Measurements from ENCODE around the gene ELL2. TPM values are rescaled to one million over a fixed set of nuclear protein-coding genes. Genes with fewer than 3 reads are reported as not detected.
A peak's percentile ranks its signal among the peaks of the same experiment; 100 is the strongest.
"Not testable (repeated sequence)": the region's sequence is repeated elsewhere in the genome, so short reads cannot be mapped to it uniquely, and the experiment has no call there.

ELL2 gene
- total RNA-seq, 1 donor from 2014 or later = 30.8 TPM

- ATAC-seq (ENCODE audit: poor library complexity) (no peak), DNase-seq (no peak)
- intact Hi-C loops (cut with DNase I) = loop anchor here (10.0 kb wide), 1 partner anchor 726 kb away; no protein-coding TSS in a partner anchor
Measured at GRCh38 chr5:95878417-95879323, 83.0 kb downstream of the ELL2 start.

GRCh38 chr5:95876782-95877181 is 84.9 kb downstream of the ELL2 start:
- no peak for DNase-seq
- intact Hi-C loops (cut with DNase I) = loop anchor here (10.0 kb wide), 1 partner anchor 728 kb away; no protein-coding TSS in a partner anchor
- ATAC-seq (ENCODE audit: poor library complexity) = no peak

- DNase-seq = no peak
- peak; percentile 40 for ATAC-seq (ENCODE audit: poor library complexity)
- intact Hi-C loops (cut with DNase I) = loop anchor here (10.0 kb wide), 1 partner anchor 731 kb away; no protein-coding TSS in a partner anchor
Measured at GRCh38 chr5:95874246-95874645, 87.4 kb downstream of the ELL2 start.

GRCh38 chr5:95873351-95873750 is 88.3 kb downstream of the ELL2 start:
- DNase-seq = no peak
- no peak for ATAC-seq (ENCODE audit: poor library complexity)
- intact Hi-C loops (cut with DNase I) = loop anchor here (10.0 kb wide), 1 partner anchor 731 kb away; no protein-coding TSS in a partner anchor

- ATAC-seq (ENCODE audit: poor library complexity) (peak; percentile 40), DNase-seq (no peak)
- intact Hi-C loops (cut with DNase I) = loop anchor here (10.0 kb wide), 1 partner anchor 732 kb away; no protein-coding TSS in a partner anchor
Measured at GRCh38 chr5:95872346-95873268, 89.0 kb downstream of the ELL2 start.

- DNase-seq (no peak), ATAC-seq (ENCODE audit: poor library complexity) (no peak)
- intact Hi-C loops (cut with DNase I) = loop anchor here (10.0 kb wide), 1 partner anchor 734 kb away; no protein-coding TSS in a partner anchor
Measured at GRCh38 chr5:95871146-95871806, 90.4 kb downstream of the ELL2 start.

GRCh38 chr5:95870105-95870672 is 91.5 kb downstream of the ELL2 start:
- ATAC-seq (ENCODE audit: poor library complexity) (no peak), DNase-seq (no peak)
- intact Hi-C loops (cut with DNase I) = loop anchor here (10.0 kb wide), 1 partner anchor 735 kb away; no protein-coding TSS in a partner anchor

GRCh38 chr5:95869173-95869855 is 92.3 kb downstream of the ELL2 start:
- DNase-seq; ATAC-seq (ENCODE audit: poor library complexity): not testable (repeated sequence)
- intact Hi-C loops (cut with DNase I) = loop anchor here (10.0 kb wide), 1 partner anchor 365 kb away; no protein-coding TSS in a partner anchor

GRCh38 chr5:95868136-95868535 is 93.5 kb downstream of the ELL2 start:
- intact Hi-C loops (cut with DNase I) = loop anchor here (10.0 kb wide), 1 partner anchor 367 kb away; no protein-coding TSS in a partner anchor
- ATAC-seq (ENCODE audit: poor library complexity) (no peak), DNase-seq (no peak)

GRCh38 chr5:95866435-95867040 is 95.1 kb downstream of the ELL2 start:
- intact Hi-C loops (cut with DNase I) = loop anchor here (10.0 kb wide), 1 partner anchor 368 kb away; no protein-coding TSS in a partner anchor
- ATAC-seq (ENCODE audit: poor library complexity) (no peak), DNase-seq (no peak)

GRCh38 chr5:95864944-95865504 is 96.6 kb downstream of the ELL2 start:
- DNase-seq (no peak), ATAC-seq (ENCODE audit: poor library complexity) (no peak)
- intact Hi-C loops (cut with DNase I) = loop anchor here (10.0 kb wide), 1 partner anchor 370 kb away; no protein-coding TSS in a partner anchor

- DNase-seq (no peak), ATAC-seq (ENCODE audit: poor library complexity) (no peak)
- intact Hi-C loops (cut with DNase I) = loop anchor here (10.0 kb wide), 1 partner anchor 370 kb away; no protein-coding TSS in a partner anchor
Measured at GRCh38 chr5:95864456-95864855, 97.2 kb downstream of the ELL2 start.

- no peak for DNase-seq
- ATAC-seq (ENCODE audit: poor library complexity) = peak; percentile 35
- intact Hi-C loops (cut with DNase I) = loop anchor here (10.0 kb wide), 1 partner anchor 371 kb away; no protein-coding TSS in a partner anchor
Measured at GRCh38 chr5:95863383-95863757, 98.3 kb downstream of the ELL2 start.

GRCh38 chr5:95862671-95863382 is 98.8 kb downstream of the ELL2 start:
- intact Hi-C loops (cut with DNase I) = loop anchor here (10.0 kb wide), 1 partner anchor 372 kb away; no protein-coding TSS in a partner anchor
- DNase-seq (no peak), ATAC-seq (ENCODE audit: poor library complexity) (no peak)

- ATAC-seq (ENCODE audit: poor library complexity) (no peak), DNase-seq (no peak)
- intact Hi-C loops (cut with DNase I) = loop anchor here (10.0 kb wide), 1 partner anchor 373 kb away; no protein-coding TSS in a partner anchor
Measured at GRCh38 chr5:95861864-95862561, 99.6 kb downstream of the ELL2 start.

Data from Right ventricle myocardium superior (tissue), 1 donor.